ENCODE measurements around the gene FAM131C.

Gene FAM131C

DNA sequence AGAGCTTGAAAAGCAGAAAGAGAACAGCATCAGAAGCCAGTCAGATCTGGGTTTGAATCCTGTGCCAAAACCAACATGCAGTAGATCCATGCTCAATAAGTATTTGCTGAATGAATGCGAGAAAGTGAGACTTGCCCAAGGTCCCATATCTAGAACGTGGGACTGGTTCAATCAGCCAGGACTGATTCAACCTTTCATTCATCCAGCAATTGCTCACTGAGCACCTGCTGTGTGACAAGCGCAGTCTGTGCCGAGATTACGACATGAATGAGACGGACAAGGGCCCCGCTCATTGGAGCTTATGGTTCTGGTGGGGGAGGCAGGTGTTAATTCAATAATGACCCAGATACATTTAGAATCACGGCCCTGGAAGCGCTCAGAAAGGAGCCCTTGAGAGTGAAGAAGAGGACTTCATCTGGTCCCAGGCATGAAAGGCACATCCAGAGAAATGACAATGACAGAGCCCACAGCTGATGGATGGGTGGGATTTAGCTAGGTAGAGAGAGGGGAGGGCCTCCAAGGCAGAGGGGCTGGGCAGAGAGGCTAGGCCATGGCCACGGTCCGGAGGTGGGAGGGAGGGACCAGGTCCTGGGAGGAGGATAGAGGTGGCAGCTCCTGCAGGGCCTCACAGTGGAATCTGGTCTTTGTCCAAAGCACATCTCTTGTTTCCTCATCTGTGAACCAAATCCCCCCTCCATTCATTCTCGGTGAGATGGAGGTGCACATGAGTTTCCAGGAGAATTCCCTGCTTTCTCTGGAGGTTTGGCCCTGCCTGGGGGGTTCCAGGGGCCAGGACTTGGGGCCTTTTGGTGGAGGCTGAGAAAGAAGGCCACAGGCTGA lies 4.2 kb upstream of the FAM131C start:
- TF ChIP-seq TAF1 (IDR thresholded peaks at IDR 0.05; ENCODE audit: borderline replicate concordance, insufficient read depth, low read length) (no peak), FOXP2 (optimal IDR thresholded peaks at IDR 0.05; ENCODE audit: borderline replicate concordance, extremely low read depth, extremely low read length, insufficient read depth) (no peak), SIN3A (IDR thresholded peaks at IDR 0.05; ENCODE audit: borderline replicate concordance, insufficient read depth, low read length) (no peak), POLR2AphosphoS5 (IDR thresholded peaks at IDR 0.05; ENCODE audit: low read depth, low read length) (no peak)
- TF ChIP-seq, protein P1, sequence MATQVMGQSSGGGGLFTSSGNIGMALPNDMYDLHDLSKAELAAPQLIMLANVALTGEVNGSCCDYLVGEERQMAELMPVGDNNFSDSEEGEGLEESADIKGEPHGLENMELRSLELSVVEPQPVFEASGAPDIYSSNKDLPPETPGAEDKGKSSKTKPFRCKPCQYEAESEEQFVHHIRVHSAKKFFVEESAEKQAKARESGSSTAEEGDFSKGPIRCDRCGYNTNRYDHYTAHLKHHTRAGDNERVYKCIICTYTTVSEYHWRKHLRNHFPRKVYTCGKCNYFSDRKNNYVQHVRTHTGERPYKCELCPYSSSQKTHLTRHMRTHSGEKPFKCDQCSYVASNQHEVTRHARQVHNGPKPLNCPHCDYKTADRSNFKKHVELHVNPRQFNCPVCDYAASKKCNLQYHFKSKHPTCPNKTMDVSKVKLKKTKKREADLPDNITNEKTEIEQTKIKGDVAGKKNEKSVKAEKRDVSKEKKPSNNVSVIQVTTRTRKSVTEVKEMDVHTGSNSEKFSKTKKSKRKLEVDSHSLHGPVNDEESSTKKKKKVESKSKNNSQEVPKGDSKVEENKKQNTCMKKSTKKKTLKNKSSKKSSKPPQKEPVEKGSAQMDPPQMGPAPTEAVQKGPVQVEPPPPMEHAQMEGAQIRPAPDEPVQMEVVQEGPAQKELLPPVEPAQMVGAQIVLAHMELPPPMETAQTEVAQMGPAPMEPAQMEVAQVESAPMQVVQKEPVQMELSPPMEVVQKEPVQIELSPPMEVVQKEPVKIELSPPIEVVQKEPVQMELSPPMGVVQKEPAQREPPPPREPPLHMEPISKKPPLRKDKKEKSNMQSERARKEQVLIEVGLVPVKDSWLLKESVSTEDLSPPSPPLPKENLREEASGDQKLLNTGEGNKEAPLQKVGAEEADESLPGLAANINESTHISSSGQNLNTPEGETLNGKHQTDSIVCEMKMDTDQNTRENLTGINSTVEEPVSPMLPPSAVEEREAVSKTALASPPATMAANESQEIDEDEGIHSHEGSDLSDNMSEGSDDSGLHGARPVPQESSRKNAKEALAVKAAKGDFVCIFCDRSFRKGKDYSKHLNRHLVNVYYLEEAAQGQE (IDR thresholded peaks at IDR 0.05; ENCODE audit: insufficient read depth in 1 of 2, low read depth in 2 of 2, low read length in 2 of 2) = no peak

DNA sequence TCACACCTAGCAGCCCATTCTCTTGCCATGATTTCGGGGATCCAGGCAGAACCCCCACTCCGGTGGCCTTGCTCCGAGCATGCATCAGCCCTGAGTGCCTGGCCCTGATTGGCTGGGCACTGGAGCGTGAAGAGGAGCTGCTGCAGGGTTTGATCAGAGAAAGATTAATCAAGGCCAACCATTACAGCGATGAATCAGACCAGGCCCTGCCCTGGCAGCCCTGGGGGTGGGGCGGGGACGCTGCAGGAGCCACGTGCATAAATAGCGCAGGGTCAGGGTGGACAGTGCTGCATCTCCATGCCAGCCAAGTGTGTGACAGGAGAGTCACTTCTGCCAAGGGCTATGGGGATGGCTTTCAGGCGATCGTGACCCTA lies 3.4 kb upstream of the FAM131C start:
- TF ChIP-seq FOXP2 (optimal IDR thresholded peaks at IDR 0.05; ENCODE audit: borderline replicate concordance, extremely low read depth, extremely low read length, insufficient read depth) (peak; percentile 32), TAF1 (IDR thresholded peaks at IDR 0.05; ENCODE audit: borderline replicate concordance, insufficient read depth, low read length) (no peak)

DNA sequence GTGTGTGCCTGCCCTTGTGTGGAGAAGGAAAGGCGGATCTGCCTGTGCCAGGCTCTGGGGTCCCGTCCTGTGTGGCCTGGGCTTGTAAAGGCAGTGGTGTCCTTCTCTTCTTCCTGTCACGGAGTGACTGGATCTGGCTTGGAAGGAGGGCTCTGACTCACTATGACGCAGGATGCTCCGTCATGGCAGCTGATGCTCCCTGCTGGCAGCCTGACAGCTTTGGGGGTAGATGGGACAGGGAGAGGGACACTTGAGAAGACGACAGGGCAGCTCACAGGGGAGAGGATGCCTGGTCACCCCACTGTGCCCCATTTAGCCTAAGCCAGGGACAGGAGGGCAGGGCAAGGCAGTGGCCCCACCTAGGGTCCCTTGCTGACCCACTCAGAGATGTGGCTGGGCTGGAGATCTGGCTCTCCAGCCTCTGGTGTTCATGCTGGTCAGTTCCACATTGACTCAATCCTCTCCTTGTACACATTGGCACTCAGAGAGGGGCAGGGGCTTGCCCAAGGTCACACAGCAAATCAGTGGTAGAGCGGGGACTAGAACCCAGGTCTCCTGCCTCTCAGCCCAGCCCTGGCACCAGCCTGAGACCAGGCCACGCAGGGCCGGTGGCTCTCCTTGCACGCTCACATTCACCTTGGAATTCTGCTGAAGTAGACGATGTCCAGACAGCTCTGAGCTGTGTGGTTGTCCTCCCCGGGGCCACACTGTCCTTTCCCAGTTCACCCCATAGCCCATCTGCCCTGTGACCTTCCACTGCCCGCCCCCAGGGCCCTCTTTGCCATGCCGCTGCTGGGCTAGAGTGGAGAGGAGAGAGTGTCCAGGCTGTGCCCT lies 2.8 kb upstream of the FAM131C start:
- TF ChIP-seq, protein P1 (IDR thresholded peaks at IDR 0.05; ENCODE audit: insufficient read depth in 1 of 2, low read depth in 2 of 2, low read length in 2 of 2) = no peak
- peak; percentile 29 for TF ChIP-seq FOXP2 (optimal IDR thresholded peaks at IDR 0.05; ENCODE audit: borderline replicate concordance, extremely low read depth, extremely low read length, insufficient read depth)
- TF ChIP-seq SIN3A (IDR thresholded peaks at IDR 0.05; ENCODE audit: borderline replicate concordance, insufficient read depth, low read length) = no peak
- no peak for TF ChIP-seq TAF1 (IDR thresholded peaks at IDR 0.05; ENCODE audit: borderline replicate concordance, insufficient read depth, low read length)
- TF ChIP-seq POLR2AphosphoS5 (IDR thresholded peaks at IDR 0.05; ENCODE audit: low read depth, low read length) = no peak

DNA sequence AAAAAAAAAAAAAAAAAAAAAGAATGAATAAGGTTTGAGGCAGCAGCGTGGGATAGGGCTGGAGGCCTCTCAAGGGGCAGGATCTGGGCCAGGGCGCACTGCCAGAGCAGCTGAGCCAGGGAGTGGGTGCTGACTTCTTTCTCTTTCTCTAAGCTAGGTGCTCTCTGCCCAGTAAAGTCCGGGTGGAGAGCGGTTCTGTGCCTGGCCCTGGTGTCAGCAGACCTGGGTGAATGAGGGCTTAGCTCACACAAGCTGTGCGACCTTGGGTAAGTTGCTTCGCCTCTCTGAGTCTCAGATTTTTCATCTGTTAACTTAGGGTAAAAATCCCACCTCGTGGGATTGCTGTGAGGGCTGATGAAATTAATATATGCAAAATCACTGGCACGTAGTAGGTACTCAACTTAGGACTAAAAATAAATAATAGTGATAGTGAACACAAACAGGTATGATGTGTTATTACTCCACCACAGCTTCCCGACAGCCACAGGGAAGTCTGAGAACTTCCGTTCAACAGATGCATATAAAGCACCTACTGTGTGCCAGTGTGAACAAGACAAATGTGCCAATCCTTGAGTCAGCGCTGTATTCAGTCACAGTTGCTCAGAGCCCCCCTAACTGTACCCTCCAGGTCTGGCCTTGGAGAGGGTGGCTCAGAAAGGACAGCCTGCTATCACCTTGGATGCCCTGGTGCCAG lies 2.0 kb upstream of the FAM131C start:
- TF ChIP-seq, protein P1 (IDR thresholded peaks at IDR 0.05; ENCODE audit: insufficient read depth in 1 of 2, low read depth in 2 of 2, low read length in 2 of 2) = no peak
- TF ChIP-seq SIN3A (IDR thresholded peaks at IDR 0.05; ENCODE audit: borderline replicate concordance, insufficient read depth, low read length) = no peak

DNA sequence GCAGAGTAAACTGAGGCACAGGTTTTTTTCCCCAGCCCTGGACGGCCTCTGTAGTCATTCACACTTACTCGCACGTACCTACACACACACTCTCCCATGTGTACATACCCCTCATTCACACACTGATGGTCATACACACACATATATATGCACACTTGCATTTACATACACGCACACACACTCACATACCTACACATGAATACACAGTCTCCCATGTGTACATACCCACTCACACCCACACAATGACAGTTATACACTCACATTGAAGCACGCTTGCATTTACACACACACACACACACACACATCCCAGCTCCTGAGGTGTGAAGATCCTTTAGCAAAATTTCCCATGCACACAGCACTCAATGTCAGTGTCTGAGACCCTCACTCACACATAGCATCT lies 766 bp upstream of the FAM131C start:
- TF ChIP-seq, protein P1 (IDR thresholded peaks at IDR 0.05; ENCODE audit: insufficient read depth in 1 of 2, low read depth in 2 of 2, low read length in 2 of 2) = no peak
- TF ChIP-seq POLR2AphosphoS5 (IDR thresholded peaks at IDR 0.05; ENCODE audit: low read depth, low read length) (no peak), FOXP2 (optimal IDR thresholded peaks at IDR 0.05; ENCODE audit: borderline replicate concordance, extremely low read depth, extremely low read length, insufficient read depth) (no peak), SIN3A (IDR thresholded peaks at IDR 0.05; ENCODE audit: borderline replicate concordance, insufficient read depth, low read length) (no peak), TAF1 (IDR thresholded peaks at IDR 0.05; ENCODE audit: borderline replicate concordance, insufficient read depth, low read length) (no peak)
